Endothelial cell of umbilical vein (primary cell): Measurements from ENCODE around the gene REEP1. TPM values are rescaled to one million over a fixed set of nuclear protein-coding genes. Genes with fewer than 3 reads are reported as not detected.

Experiments
- BruUV-seq: library from RNA; stranded (reverse); fragments of 400-500 nt; replicated peaks from 2 replicates; lab custom pipeline; 2021; lab: Mats Ljungman, UMichigan
- CTCF ChIA-PET: fragments of 300-600, 350-600 bp; sonication (Branson Sonifier 250); formaldehyde crosslinking; loops from one replicate; lab custom pipeline; 2021; ENCODE audit warnings: antibody characterized with exemption, inconsistent platforms; lab: Charles Lee
- POLR2A ChIA-PET: fragments of 300-600, 350-600 bp; sonication (Branson Sonifier 250); formaldehyde crosslinking; loops from one replicate; lab custom pipeline; 2021; ENCODE audit warnings: antibody characterized with exemption, inconsistent platforms; lab: Charles Lee
- DNase-seq: peaks from one replicate; pipeline ENCODE4 v3.0.0-alpha.2; 2011; ENCODE audit warnings: low read depth, low spot score
- FAIRE-seq: peaks from 2 replicates; lab custom pipeline; 2011; peaks lifted over from hg19 to GRCh38; lab: Jason Lieb, UNC
- H2AFZ ChIP-seq: 2 replicates; pipeline ENCODE4 v1.6.0; 2012; ENCODE audit warnings: low read depth, low read length, control low read depth, inconsistent platforms
- H3K27ac ChIP-seq: 2 replicates; pipeline ENCODE4 v1.5.1; 2011; ENCODE audit warnings: low read depth, mild to moderate bottlenecking, control low read depth, low read length, moderate library complexity; ENCODE audit not compliant: insufficient read depth
- H3K27me3 ChIP-seq, 2 experiments: 2 replicates each; pipeline versions ENCODE4 v1.6.0 to v1.6.1; 2011; ENCODE audit warnings: low read length in 2 of 2, mixed read lengths in 1 of 2; ENCODE audit not compliant: control insufficient read depth in 2 of 2, insufficient read depth in 2 of 2
- H3K36me3 ChIP-seq, 2 experiments: 2 replicates in 1 of 2; 3 replicates in 1 of 2; pipeline ENCODE4 v1.5.1; 2011; ENCODE audit warnings: low read length in 2 of 2, mild to moderate bottlenecking in 1 of 2, moderate library complexity in 1 of 2; ENCODE audit not compliant: control insufficient read depth in 2 of 2, insufficient read depth in 2 of 2; ENCODE audit errors: extremely low read depth in 1 of 2
- H3K4me1 ChIP-seq: 3 replicates; pipeline ENCODE4 v1.5.1; 2011; ENCODE audit warnings: mild to moderate bottlenecking, low read length; ENCODE audit not compliant: control insufficient read depth, insufficient read depth; ENCODE audit errors: extremely low read depth
- H3K4me2 ChIP-seq: 2 replicates; pipeline ENCODE4 v1.6.1; 2011; ENCODE audit warnings: low read length, control low read depth, mixed read lengths; ENCODE audit not compliant: insufficient read depth
- H3K4me3 ChIP-seq, 3 experiments: fragments of 200-600 bp in 1 of 3; sonication (generic), shearing (Covaris generic) in 1 of 3; replicated peaks in 1 of 3; 2 replicates each; pipeline ENCODE4 v1.5.1; 2011 to 2016; ENCODE audit warnings: control low read depth in 3 of 3, low read length in 3 of 3, mild to moderate bottlenecking in 2 of 3, inconsistent platforms in 1 of 3, low read depth in 1 of 3, moderate library complexity in 1 of 3; ENCODE audit not compliant: insufficient read depth in 1 of 3
- H3K79me2 ChIP-seq: 2 replicates; pipeline ENCODE4 v1.6.0; 2012; ENCODE audit warnings: low read length, inconsistent platforms; ENCODE audit not compliant: control insufficient read depth, insufficient read depth
- H3K9ac ChIP-seq: replicated peaks from 2 replicates; pipeline ENCODE3; 2011; ENCODE audit warnings: low read length, control low read depth; ENCODE audit not compliant: insufficient read depth; ENCODE audit errors: extremely low read depth
- H3K9me1 ChIP-seq: replicated peaks from 3 replicates; pipeline ENCODE4 v1.6.0; 2011; ENCODE audit warnings: mild to moderate bottlenecking, low read length; ENCODE audit not compliant: control insufficient read depth, insufficient read depth; ENCODE audit errors: extremely low read depth
- H3K9me3 ChIP-seq: replicated peaks from 2 replicates; pipeline ENCODE4 v1.5.1; 2012; ENCODE audit warnings: low read length, inconsistent platforms; ENCODE audit not compliant: control insufficient read depth, insufficient read depth
- H4K20me1 ChIP-seq: replicated peaks from 2 replicates; pipeline ENCODE3; 2011; ENCODE audit warnings: mild to moderate bottlenecking, low read length; ENCODE audit not compliant: control insufficient read depth, insufficient read depth; ENCODE audit errors: extremely low read depth
- EZH2 ChIP-seq: IDR thresholded peaks from 2 replicates; pipeline ENCODE4 v1.6.1; 2012; ENCODE audit warnings: borderline replicate concordance, low read depth, mild to moderate bottlenecking, moderate library complexity, low read length, inconsistent platforms; ENCODE audit not compliant: severe bottlenecking
- FOS ChIP-seq: IDR thresholded peaks from 2 replicates; pipeline ENCODE4 v1.6.1; 2011; ENCODE audit warnings: mild to moderate bottlenecking, low read length, moderate library complexity, borderline replicate concordance; ENCODE audit not compliant: insufficient read depth
- GATA2 ChIP-seq: IDR thresholded peaks from 2 replicates; pipeline ENCODE4 v1.7.0; 2011; ENCODE audit warnings: low read depth, mild to moderate bottlenecking, moderate library complexity, mixed read lengths, low read length; ENCODE audit not compliant: insufficient read length, insufficient read depth
- JUN ChIP-seq: IDR thresholded peaks from 2 replicates; pipeline ENCODE4 v1.6.1; 2011; ENCODE audit warnings: borderline replicate concordance, low read depth; ENCODE audit not compliant: insufficient read length, insufficient read depth
- MYC ChIP-seq: IDR thresholded peaks from one replicate; pipeline ENCODE4 v1.6.1; 2011; ENCODE audit warnings: mild to moderate bottlenecking, low read depth, low read length
- POLR2A ChIP-seq: IDR thresholded peaks from 2 replicates; pipeline ENCODE4 v1.6.1; 2012; ENCODE audit warnings: low read depth, mild to moderate bottlenecking, control low read depth, low read length
- POLR2AphosphoS5 ChIP-seq: IDR thresholded peaks from 2 replicates; pipeline ENCODE4 v1.6.1; 2012; ENCODE audit warnings: low read depth, mild to moderate bottlenecking, control low read depth, low read length, moderate library complexity; ENCODE audit not compliant: insufficient read depth
- dilution Hi-C: fragments of 300-500 bp; cut with MboI; formaldehyde crosslinking; loops from one replicate; pipeline ENCODE4 v1.15.0; 2019; ENCODE audit warnings: low sequenced_read_pairs; ENCODE audit not compliant: extremely low pct_ligation_motif_present
- intact Hi-C: fragments of 100-400 bp; cut with micrococcal nuclease; formaldehyde crosslinking; loops from one replicate; pipeline ENCODE4 v1.10.0; 2022
- polyA plus RNA-seq, 4 experiments: library from polyadenylated mRNA; depleted of rRNA in 3 of 4; stranded (reverse) in 3 of 4; unstranded in 1 of 4; fragments of >200 nt; gene quantifications; 2 replicates each; pipeline versions ENCODE4 v1.2.1 to v1.2.3, GENCODE V29; 2011 to 2012; ENCODE audit warnings: missing spikeins in 1 of 4
- total RNA-seq: library from RNA; stranded (reverse); gene quantifications from 2 replicates; pipeline ENCODE4 v1.2.3, GENCODE V29; 2021
- TF ChIP-seq, protein P1 (sequence below): IDR thresholded peaks from 2 replicates; pipeline ENCODE4 v1.6.1; 2011; ENCODE audit not compliant: insufficient read depth, insufficient read length
- TF ChIP-seq, protein P2 (sequence below), 2 donors: IDR thresholded peaks; 1 replicate in 1 of 2; 2 replicates in 1 of 2; pipeline ENCODE4 v1.5.1; 2011; ENCODE audit warnings: low read length in 2 of 2, mild to moderate bottlenecking in 2 of 2, moderate library complexity in 2 of 2, control low read depth in 1 of 2, inconsistent platforms in 1 of 2, low read depth in 1 of 2; ENCODE audit not compliant: insufficient read depth in 1 of 2; ENCODE audit errors: extremely low read depth in 1 of 2

Gene REEP1
- total and polyA plus RNA-seq, 2 donors (not counting 3 experiments of a cell fraction or from before 2014, with no cell fraction given) = 0.11 to 0.53 TPM

DNA sequence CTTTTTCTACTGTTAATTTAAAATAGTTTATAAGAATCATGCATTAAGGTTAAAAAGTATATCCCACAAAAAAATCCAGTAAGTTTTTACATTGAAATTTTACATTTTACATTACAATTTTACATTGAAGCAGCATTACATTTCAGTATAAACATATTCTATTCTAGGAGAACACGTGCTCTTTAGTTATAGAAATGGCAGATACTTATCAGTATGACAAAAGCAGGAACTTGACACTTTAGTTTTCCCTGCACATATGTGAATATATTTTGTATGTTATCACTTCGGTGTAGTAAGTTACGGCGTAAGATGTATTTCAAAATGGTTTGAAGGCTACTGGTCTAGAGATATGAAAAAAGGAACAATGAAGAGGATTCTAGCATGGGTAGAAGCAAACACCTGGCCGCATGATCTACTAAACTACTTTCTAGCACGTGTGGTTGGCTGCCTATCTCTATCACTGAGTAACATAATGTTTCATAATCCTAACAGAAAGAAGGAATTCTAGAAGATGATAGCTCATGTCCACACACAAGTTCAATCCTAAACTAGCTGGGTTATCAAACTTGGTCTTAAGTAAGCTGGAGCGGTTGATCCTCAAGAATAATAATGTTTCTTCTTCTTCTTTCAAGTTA lies 147.5 kb downstream of the REEP1 start:
- Histone ChIP-seq H3K4me1 (peaks cover 23% of the 10 kb centered on the region), H3K36me3 (no peaks in the 10 kb centered on the region), H3K9me1 (no peaks in the 10 kb centered on the region), H3K4me2 (no peak overlapping the region), H3K9ac (no peak overlapping the region), H3K4me3 (no peak overlapping the region), H4K20me1 (peaks cover 2% of the 10 kb centered on the region), H3K27me3 (no peaks in the 10 kb centered on the region), H3K79me2 (peaks cover 94% of the 10 kb centered on the region), H3K9me3 (no peaks in the 10 kb centered on the region), H2AFZ (no peak overlapping the region), H3K27ac (no peak overlapping the region)
- POLR2A ChIA-PET = no interaction called here
- no peak for DNase-seq
- no peak for FAIRE-seq
- dilution Hi-C loops (no loop called here), intact Hi-C loops (no loop called here)
- CTCF ChIA-PET = interaction anchor here (1.6 kb wide), 1 partner anchor 8 kb away, joined by 3 read pairs; no protein-coding TSS in a partner anchor
- no TSS peak for BruUV-seq
- no peak for TF ChIP-seq MYC
- TF ChIP-seq, protein P1, sequence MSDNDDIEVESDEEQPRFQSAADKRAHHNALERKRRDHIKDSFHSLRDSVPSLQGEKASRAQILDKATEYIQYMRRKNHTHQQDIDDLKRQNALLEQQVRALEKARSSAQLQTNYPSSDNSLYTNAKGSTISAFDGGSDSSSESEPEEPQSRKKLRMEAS = no peak
- TF ChIP-seq FOS = no peak
- no peak for TF ChIP-seq EZH2
- no peak for TF ChIP-seq GATA2
- no peak for TF ChIP-seq JUN
- TF ChIP-seq POLR2A = no peak
- no peak for TF ChIP-seq POLR2AphosphoS5
- TF ChIP-seq, protein P2, sequence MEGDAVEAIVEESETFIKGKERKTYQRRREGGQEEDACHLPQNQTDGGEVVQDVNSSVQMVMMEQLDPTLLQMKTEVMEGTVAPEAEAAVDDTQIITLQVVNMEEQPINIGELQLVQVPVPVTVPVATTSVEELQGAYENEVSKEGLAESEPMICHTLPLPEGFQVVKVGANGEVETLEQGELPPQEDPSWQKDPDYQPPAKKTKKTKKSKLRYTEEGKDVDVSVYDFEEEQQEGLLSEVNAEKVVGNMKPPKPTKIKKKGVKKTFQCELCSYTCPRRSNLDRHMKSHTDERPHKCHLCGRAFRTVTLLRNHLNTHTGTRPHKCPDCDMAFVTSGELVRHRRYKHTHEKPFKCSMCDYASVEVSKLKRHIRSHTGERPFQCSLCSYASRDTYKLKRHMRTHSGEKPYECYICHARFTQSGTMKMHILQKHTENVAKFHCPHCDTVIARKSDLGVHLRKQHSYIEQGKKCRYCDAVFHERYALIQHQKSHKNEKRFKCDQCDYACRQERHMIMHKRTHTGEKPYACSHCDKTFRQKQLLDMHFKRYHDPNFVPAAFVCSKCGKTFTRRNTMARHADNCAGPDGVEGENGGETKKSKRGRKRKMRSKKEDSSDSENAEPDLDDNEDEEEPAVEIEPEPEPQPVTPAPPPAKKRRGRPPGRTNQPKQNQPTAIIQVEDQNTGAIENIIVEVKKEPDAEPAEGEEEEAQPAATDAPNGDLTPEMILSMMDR (IDR thresholded peaks at IDR 0.05; ENCODE audit: extremely low read depth in 1 of 2, insufficient read depth in 1 of 2, low read depth in 1 of 2, low read length in 2 of 2) = no peak
